Upper lobe of left lung (tissue), 6 donors: ENCODE data around the gene RUVBL2. TPM values are rescaled to one million over a fixed set of nuclear protein-coding genes. Genes with fewer than 3 reads are reported as not detected.
A peak's percentile ranks its signal among the peaks of the same experiment; 100 is the strongest.
"Not testable (repeated sequence)": the region's sequence is repeated elsewhere in the genome, so short reads cannot be mapped to it uniquely, and the experiment has no call there.

Experiments
- ATAC-seq, 2 donors: fragments of 200-7000 bp; cut with Tn5 transposase; one replicate each; pipeline ENCODE4 v1.9.1; 2022; ENCODE audit warnings: mild to moderate bottlenecking in 2 of 2, moderate library complexity in 2 of 2; ENCODE audit not compliant: low FRiP score in 2 of 2
- DNase-seq, 2 donors: peaks; one replicate each; pipeline ENCODE4 v3.0.0-alpha.2; 2019 to 2020
- H3K27ac ChIP-seq, 4 donors: fragments of 200-600 bp; sonication (generic); one replicate each; pipeline ENCODE4 v1.5.1; 2016 to 2019
- H3K27me3 ChIP-seq, 4 donors: fragments of 200-600 bp; sonication (generic); one replicate each; pipeline ENCODE4 v1.5.1; 2017 to 2019
- H3K36me3 ChIP-seq, 4 donors: fragments of 200-600 bp; sonication (generic); one replicate each; pipeline ENCODE4 v1.5.1; 2016 to 2019
- H3K4me1 ChIP-seq, 4 donors: fragments of 200-600 bp; sonication (generic); one replicate each; pipeline ENCODE4 v1.5.1; 2018 to 2019
- H3K4me3 ChIP-seq, 4 donors: fragments of 200-600 bp; sonication (generic); one replicate each; pipeline ENCODE4 v1.5.1; 2017 to 2019; ENCODE audit warnings: mild to moderate bottlenecking in 2 of 4, moderate library complexity in 1 of 4
- H3K9me3 ChIP-seq, 4 donors: fragments of 200-600 bp; sonication (generic); one replicate each; pipeline ENCODE4 v1.5.1; 2018 to 2019
- EP300 ChIP-seq, 4 donors: sonication (generic); formaldehyde crosslinking; IDR thresholded peaks; one replicate each; pipeline ENCODE4 v1.5.1; 2017; ENCODE audit warnings: antibody characterized with exemption in 4 of 4, control low read depth in 2 of 4
- POLR2A ChIP-seq, 4 donors: fragments of 450-650 bp; IDR thresholded peaks; one replicate each; pipeline ENCODE4 v1.5.1; 2016 to 2017; ENCODE audit warnings: antibody characterized with exemption in 4 of 4, mild to moderate bottlenecking in 2 of 4
- POLR2AphosphoS5 ChIP-seq, 2 donors: sonication (generic); formaldehyde crosslinking; IDR thresholded peaks; one replicate each; pipeline ENCODE4 v1.5.1; 2017; ENCODE audit warnings: antibody characterized with exemption in 2 of 2
- WGBS, 2 donors: methylation state at CpG; one replicate each; pipeline ENCODE4 v1.1.5; 2017 to 2018; 5-methylcytosine and 5-hydroxymethylcytosine counted together
- total RNA-seq, 6 donors: library from RNA; depleted of rRNA in 4 of 6; stranded (reverse); fragments of >200 nt in 4 of 6; gene quantifications; one replicate each; pipeline versions ENCODE4 v1.1.0 to v1.2.1, GENCODE V29; 2016 to 2021
- TF ChIP-seq, protein P1 (sequence below), 6 experiments: fragments of 450-650 bp in 4 of 6; fragments of 200-600 bp in 2 of 6; sonication (generic) in 2 of 6; IDR thresholded peaks; one replicate each; pipeline ENCODE4 v1.5.1; 2016 to 2019; ENCODE audit warnings: antibody characterized with exemption in 6 of 6
- donor health status: DM: no; HTN: no; CAD: no; lungs with moderate emphysema.
- donor health status: DM: no; HTN: yes; CAD: no; lungs with severe emphysema.

RUVBL2 gene
- total RNA-seq, 6 donors from 2014 or later, result 45.7 to 105 (median 70.6) TPM

DNA sequence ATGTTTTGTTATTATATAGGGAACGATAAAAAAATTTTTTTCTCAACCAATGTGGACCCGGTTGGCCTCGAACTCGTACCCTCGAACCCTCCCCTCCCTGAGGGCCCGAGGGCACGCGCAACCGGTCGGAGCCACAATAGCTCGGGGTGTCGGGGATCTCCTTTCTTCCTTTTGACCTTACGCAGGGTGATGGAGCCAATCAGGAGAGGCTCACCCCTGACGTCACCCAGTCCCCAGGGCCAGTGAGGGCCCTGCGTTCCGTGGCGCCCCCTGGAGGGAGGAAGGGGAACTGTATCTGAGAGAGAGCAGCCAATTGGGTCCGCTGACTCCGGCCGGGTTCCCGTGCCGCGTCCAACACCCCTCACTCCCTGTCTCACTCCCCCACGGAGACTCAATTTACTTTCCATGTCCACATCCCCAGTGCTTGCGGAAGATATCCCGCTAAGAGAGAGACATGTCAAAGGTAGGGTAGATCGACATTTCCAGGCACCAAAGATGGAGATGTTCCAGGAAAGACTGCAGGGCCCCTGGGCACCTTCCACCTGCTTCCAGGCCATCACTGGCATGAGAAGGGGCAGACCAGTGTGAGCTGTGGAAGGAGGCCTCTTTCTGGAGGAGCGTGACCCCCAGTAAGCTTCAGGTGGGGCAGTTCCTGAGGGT lies 38.1 kb downstream of the RUVBL2 start, which contains the start of gene CGB2:
Gene CGB2 (plus strand): TSS at position 249 of the 660 bp plus-strand sequence. CDS start 206 bp downstream, at position 455.
- TF ChIP-seq, protein P1, sequence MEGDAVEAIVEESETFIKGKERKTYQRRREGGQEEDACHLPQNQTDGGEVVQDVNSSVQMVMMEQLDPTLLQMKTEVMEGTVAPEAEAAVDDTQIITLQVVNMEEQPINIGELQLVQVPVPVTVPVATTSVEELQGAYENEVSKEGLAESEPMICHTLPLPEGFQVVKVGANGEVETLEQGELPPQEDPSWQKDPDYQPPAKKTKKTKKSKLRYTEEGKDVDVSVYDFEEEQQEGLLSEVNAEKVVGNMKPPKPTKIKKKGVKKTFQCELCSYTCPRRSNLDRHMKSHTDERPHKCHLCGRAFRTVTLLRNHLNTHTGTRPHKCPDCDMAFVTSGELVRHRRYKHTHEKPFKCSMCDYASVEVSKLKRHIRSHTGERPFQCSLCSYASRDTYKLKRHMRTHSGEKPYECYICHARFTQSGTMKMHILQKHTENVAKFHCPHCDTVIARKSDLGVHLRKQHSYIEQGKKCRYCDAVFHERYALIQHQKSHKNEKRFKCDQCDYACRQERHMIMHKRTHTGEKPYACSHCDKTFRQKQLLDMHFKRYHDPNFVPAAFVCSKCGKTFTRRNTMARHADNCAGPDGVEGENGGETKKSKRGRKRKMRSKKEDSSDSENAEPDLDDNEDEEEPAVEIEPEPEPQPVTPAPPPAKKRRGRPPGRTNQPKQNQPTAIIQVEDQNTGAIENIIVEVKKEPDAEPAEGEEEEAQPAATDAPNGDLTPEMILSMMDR (IDR thresholded peaks at IDR 0.05), result peak; percentile 19 to 50 (median 28)
- H3K36me3 ChIP-seq, H3K9me3 ChIP-seq, H3K4me1 ChIP-seq, H3K4me3 ChIP-seq, ATAC-seq, H3K27ac ChIP-seq, H3K27me3 ChIP-seq: not testable (repeated sequence)
- peak; percentile 32 to 44 for DNase-seq
- 23 to 42% methylated on average over 24 to 28 of the region's 28 CpGs for WGBS, 2 donors

DNA sequence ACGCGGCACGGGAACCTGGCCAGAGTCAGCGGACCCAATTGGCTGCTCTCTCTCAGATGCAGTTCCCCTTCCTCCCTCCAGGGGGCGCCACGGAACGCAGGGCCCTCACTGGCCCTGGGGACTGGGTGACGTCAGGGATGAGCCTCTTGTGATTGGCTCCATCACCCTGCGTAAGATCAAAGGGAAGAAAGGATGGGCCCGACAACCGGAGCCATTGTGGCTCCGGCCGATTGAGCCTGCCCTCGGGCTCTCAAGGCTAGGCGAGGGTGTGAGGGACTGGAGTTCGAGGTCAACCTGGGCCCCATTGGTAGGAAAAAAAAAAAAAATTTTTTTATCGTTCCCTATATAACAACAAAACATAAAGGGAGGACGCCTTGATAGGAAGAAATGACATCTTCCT lies 43.1 kb downstream of the RUVBL2 start, which contains the start of gene CGB1:
Gene CGB1 (minus strand): TSS at position 81 of the 400 bp plus-strand sequence. CDS start 184 bp downstream, outside the sequence.
- TF ChIP-seq, protein P1 (IDR thresholded peaks at IDR 0.05), result peak in 3 of 6 experiments; percentile 17 to 24 (median 20)
- not testable (repeated sequence) for H3K4me1 ChIP-seq, DNase-seq, H3K36me3 ChIP-seq, H3K27ac ChIP-seq, H3K9me3 ChIP-seq, ATAC-seq, H3K4me3 ChIP-seq, H3K27me3 ChIP-seq
- WGBS, 2 donors, result 54 to 71% methylated on average over 12 to 18 of the region's 18 CpGs

DNA sequence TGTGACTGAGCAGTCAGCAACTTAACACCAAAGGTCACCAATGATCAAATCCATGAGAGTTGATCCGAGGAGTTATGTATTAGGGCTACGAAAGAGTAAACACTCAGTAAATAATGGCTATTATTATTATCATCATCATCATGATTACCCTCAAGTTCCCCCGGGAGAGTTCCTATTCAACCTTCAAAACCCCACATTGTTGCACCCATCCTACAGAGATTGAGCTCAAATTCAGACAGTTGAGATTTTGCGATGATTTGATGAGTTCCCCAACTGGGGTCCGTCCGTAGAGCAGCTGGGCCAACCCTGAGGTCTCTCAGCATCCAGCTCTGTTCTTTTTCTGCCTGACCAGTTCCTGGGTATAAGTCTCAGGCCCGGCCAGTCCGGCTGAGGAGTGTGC lies 44.4 kb downstream of the RUVBL2 start:
- not testable (repeated sequence) for H3K4me1 ChIP-seq, H3K4me3 ChIP-seq, DNase-seq, ATAC-seq, H3K36me3 ChIP-seq, H3K27ac ChIP-seq, H3K27me3 ChIP-seq, H3K9me3 ChIP-seq
- WGBS, 2 donors, result 88 to 94% methylated on average over 4 to 7 of the region's 8 CpGs

DNA sequence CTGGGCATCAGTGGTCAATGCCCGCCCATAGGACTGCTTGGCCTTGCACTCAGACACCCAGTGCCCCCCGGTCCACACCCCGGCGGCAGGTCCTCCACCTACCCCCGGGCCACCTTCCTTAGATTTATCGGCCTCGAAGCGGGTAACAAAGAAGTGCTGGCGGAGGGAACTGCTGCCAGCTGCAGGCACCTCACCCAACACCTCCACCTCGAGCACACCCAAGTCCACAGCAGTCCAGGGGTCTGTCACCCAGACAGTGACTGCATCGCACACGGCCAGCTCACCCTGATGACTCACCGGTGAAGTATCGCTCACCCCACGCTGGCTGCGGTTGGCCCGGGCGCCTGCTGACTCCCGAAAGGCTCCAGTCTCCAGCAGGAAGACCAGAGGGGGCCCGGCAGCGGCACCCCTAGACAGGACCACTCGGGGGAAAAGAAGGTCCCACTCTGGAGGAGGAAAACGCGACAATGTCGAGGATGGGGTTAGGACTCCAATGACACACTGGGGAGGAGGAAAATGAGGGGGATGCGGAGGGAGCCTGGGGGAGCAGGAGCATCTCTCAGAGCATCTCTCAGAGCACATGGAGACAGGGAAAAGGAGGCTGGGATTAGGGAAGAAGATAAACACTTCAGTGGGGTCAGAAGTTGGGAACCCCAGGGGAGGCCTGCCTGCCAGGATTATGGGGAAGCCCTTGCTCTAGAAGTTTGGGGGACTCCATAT lies 45.0 kb downstream of the RUVBL2 start:
- ATAC-seq, H3K36me3 ChIP-seq, H3K9me3 ChIP-seq, H3K27me3 ChIP-seq, DNase-seq, H3K4me3 ChIP-seq, H3K4me1 ChIP-seq, H3K27ac ChIP-seq: not testable (repeated sequence)
- whole genome bisulfite sequencing, 2 donors, result 86 to 89% methylated on average over 9 to 25 of the region's 26 CpGs

- not testable (repeated sequence) for ATAC-seq, H3K36me3 ChIP-seq, H3K27ac ChIP-seq, H3K9me3 ChIP-seq, DNase-seq, H3K27me3 ChIP-seq, H3K4me1 ChIP-seq, H3K4me3 ChIP-seq
- 50 to 55% methylated on average over 8 to 9 of the region's 9 CpGs for whole genome bisulfite sequencing, 2 donors
Observed at GRCh38 chr19:49039736-49040135, 46.0 kb downstream of the RUVBL2 start.

DNA sequence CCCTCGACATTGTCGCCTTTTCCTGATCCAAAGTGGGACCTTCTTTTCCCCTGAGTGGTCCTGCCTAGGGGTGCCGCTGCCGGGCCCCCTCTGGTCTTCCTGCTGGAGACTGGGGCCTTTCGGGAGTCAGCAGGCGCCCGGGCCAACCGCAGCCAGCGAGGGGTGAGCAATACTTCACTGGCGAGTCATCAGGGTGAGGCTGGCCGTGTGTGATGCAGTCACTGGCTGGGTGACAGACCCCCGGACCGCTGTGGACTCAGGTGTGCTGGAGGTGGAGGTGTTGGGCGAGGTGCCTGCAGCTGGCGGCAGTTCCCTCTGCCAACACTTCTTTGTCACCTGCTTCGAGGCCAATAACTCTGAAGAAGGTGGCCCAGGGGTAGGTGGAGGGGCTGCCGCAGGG lies 48.5 kb downstream of the RUVBL2 start:
- 70 to 80% methylated on average over 6 to 14 of the region's 17 CpGs for WGBS, 2 donors
- ATAC-seq (no peak), DNase-seq (no peak)
- no peak overlapping the region for H3K27ac ChIP-seq
- H3K27me3 ChIP-seq, result no peaks in the 10 kb centered on the region
- no peaks in the 10 kb centered on the region for H3K4me1 ChIP-seq
- TF ChIP-seq, protein P1 (IDR thresholded peaks at IDR 0.05), result no peak
- TF ChIP-seq EP300 (IDR thresholded peaks at IDR 0.05), result no peak
- TF ChIP-seq POLR2A (IDR thresholded peaks at IDR 0.05), result no peak
- no peak for TF ChIP-seq POLR2AphosphoS5 (IDR thresholded peaks at IDR 0.05)
- H3K36me3 ChIP-seq, result no peaks in the 10 kb centered on the region
- no peak overlapping the region for H3K4me3 ChIP-seq
- no peaks in the 10 kb centered on the region for H3K9me3 ChIP-seq

- H3K27me3 ChIP-seq, H3K4me3 ChIP-seq, DNase-seq, H3K36me3 ChIP-seq, H3K9me3 ChIP-seq, ATAC-seq, H3K27ac ChIP-seq, H3K4me1 ChIP-seq: not testable (repeated sequence)
- WGBS, 2 donors, result 80 to 83% methylated on average over 4 of the region's 4 CpGs
Observed at GRCh38 chr19:49042666-49043065, 49.0 kb downstream of the RUVBL2 start.

DNA sequence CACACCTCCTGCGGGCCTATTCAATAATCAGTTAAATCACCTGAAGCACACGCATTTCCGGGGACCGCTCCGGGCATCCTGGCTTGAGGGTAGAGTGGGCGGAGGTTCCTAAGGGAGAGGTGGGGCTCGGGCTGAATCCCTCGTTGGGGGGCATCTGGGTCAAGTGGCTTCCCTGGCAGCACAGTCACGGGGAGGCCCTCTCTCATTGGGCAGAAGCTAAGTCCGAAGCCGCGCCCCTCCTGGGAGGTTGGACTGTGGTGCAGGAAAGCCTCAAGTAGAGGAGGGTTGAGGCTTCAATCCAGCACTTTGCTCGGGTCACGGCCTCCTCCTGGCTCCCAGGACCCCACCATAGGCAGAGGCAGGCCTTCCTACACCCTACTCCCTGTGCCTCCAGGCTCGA lies 49.9 kb downstream of the RUVBL2 start, which contains the start of gene CGB5:
Gene CGB5 (plus strand): TSS at position 301 of the 400 bp plus-strand sequence. CDS start 362 bp downstream, outside the sequence.
- not testable (repeated sequence) for DNase-seq, H3K27me3 ChIP-seq, H3K9me3 ChIP-seq, H3K4me1 ChIP-seq, H3K36me3 ChIP-seq, H3K4me3 ChIP-seq, H3K27ac ChIP-seq, ATAC-seq
- 80 to 83% methylated on average over 4 to 8 of the region's 15 CpGs for WGBS, 2 donors

DNA sequence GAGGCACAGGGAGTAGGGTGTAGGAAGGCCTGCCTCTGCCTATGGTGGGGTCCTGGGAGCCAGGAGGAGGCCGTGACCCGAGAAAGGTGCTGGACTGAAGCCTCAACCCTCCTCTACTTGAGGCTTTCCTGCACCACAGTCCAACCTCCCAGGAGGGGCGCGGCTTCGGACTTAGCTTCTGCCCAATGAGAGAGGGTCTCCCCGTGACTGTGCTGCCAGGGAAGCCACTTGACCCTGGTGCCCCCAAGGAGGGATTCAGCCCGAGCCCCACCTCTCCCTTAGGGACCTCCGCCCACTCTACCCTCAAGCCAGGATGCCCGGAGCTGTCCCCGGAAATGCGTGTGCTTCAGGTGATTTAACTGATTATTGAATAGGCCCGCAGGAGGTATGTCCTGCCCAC lies 55.3 kb downstream of the RUVBL2 start, which contains the start of gene CGB8:
Gene CGB8 (minus strand): TSS at position 101 of the 400 bp plus-strand sequence. CDS start 372 bp downstream, outside the sequence.
- WGBS, 2 donors, result 72 to 80% methylated on average over 1 to 10 of the region's 12 CpGs
- not testable (repeated sequence) for H3K27ac ChIP-seq, H3K4me3 ChIP-seq, DNase-seq, H3K27me3 ChIP-seq, H3K9me3 ChIP-seq, H3K4me1 ChIP-seq, ATAC-seq, H3K36me3 ChIP-seq
